Upper lobe of left lung (tissue), 4 donors: ENCODE results near the gene ACVR1.

ENCODE experiments used
- POLR2A ChIP-seq, 4 donors: fragments of 450-650 bp; IDR thresholded peaks; one replicate each; pipeline ENCODE4 v1.5.1; 2016 to 2017; ENCODE audit warnings: antibody characterized with exemption in 4 of 4, mild to moderate bottlenecking in 2 of 4
- POLR2AphosphoS5 ChIP-seq, 2 donors: sonication (generic); formaldehyde crosslinking; IDR thresholded peaks; one replicate each; pipeline ENCODE4 v1.5.1; 2017; ENCODE audit warnings: antibody characterized with exemption in 2 of 2
- TF ChIP-seq, protein P1 (sequence below), 6 experiments: fragments of 450-650 bp in 4 of 6; fragments of 200-600 bp in 2 of 6; sonication (generic) in 2 of 6; IDR thresholded peaks; one replicate each; pipeline ENCODE4 v1.5.1; 2016 to 2019; ENCODE audit warnings: antibody characterized with exemption in 6 of 6

DNA sequence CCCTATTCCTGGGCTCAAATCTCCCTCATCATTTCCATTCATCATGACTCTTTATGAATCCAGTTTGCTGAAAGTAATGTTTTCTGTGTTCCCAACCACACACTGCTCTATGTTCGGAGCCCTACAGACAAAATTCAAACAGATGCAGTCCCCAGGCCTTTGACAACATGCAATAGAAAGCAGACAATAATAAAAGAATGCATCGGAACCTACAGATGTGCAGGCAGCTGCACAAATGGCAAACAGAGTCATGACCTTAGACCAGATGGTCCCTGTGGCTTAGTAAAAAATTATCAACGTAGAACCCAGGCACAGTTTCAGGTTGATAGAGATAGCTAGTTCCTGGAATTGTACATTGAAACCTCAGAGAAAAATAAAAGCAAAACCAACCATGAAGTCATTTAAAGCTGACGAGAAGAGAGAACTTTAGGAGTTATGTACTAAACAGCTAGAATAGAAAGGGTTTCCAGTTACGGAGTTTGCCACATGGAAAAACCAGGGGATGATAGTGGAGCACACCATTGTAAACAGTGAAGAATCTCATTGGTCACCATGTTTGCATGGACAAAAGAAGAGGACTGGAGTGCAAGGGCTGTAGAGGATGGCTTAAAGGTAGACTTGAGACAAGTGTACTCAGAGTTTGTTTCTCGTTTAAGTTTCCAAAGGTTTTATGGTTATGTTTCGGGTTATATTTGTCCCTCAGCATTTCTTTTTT lies 23.2 kb upstream of the ACVR1 start:
- TF ChIP-seq, protein P1, sequence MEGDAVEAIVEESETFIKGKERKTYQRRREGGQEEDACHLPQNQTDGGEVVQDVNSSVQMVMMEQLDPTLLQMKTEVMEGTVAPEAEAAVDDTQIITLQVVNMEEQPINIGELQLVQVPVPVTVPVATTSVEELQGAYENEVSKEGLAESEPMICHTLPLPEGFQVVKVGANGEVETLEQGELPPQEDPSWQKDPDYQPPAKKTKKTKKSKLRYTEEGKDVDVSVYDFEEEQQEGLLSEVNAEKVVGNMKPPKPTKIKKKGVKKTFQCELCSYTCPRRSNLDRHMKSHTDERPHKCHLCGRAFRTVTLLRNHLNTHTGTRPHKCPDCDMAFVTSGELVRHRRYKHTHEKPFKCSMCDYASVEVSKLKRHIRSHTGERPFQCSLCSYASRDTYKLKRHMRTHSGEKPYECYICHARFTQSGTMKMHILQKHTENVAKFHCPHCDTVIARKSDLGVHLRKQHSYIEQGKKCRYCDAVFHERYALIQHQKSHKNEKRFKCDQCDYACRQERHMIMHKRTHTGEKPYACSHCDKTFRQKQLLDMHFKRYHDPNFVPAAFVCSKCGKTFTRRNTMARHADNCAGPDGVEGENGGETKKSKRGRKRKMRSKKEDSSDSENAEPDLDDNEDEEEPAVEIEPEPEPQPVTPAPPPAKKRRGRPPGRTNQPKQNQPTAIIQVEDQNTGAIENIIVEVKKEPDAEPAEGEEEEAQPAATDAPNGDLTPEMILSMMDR (IDR thresholded peaks at IDR 0.05) = no peak
- TF ChIP-seq POLR2AphosphoS5 (IDR thresholded peaks at IDR 0.05) (no peak), POLR2A (IDR thresholded peaks at IDR 0.05) (no peak)
